Kidney (tissue), 14 donors: ENCODE measurements around the gene FLRT1. TPM values are rescaled to one million over a fixed set of nuclear protein-coding genes. Genes with fewer than 3 reads are reported as not detected.
A peak's percentile ranks its signal among the peaks of the same experiment; 100 is the strongest.

Source experiments
- DNase-seq, 5 donors: peaks; one replicate each; pipeline ENCODE4 v3.0.0-alpha.2; 2013 to 2020
- FAIRE-seq: peaks from 2 replicates; lab custom pipeline; 2012; peaks lifted over from hg19 to GRCh38; lab: Jason Lieb, UNC
- H3K27ac ChIP-seq, 2 donors: one replicate each; pipeline ENCODE4 v1.7.0; 2013; ENCODE audit warnings: low read depth in 2 of 2, low read length in 2 of 2, inconsistent platforms in 1 of 2
- H3K27me3 ChIP-seq: one replicate; pipeline ENCODE4 v1.7.1; 2013; ENCODE audit warnings: low read length, inconsistent platforms; ENCODE audit not compliant: control insufficient read depth, insufficient read depth
- H3K36me3 ChIP-seq, 3 donors: one replicate each; pipeline versions ENCODE4 v1.7.0 to v1.7.1; 2013; ENCODE audit warnings: low read length in 3 of 3, control low read depth in 1 of 3, inconsistent platforms in 1 of 3; ENCODE audit not compliant: insufficient read depth in 3 of 3, control insufficient read depth in 2 of 3
- H3K4me1 ChIP-seq, 3 donors: one replicate each; pipeline versions ENCODE4 v1.7.0 to v1.7.1; 2013; ENCODE audit warnings: low read length in 3 of 3, inconsistent platforms in 1 of 3, low read depth in 1 of 3; ENCODE audit not compliant: control insufficient read depth in 2 of 3, insufficient read depth in 2 of 3
- H3K4me3 ChIP-seq, 3 donors: one replicate each; pipeline versions ENCODE4 v1.7.0 to v1.8.1; 2013; ENCODE audit warnings: low read length in 3 of 3, control low read depth in 1 of 3, inconsistent platforms in 1 of 3
- H3K9ac ChIP-seq, 3 donors: one replicate each; pipeline versions ENCODE4 v1.7.0 to v1.7.1; 2013; ENCODE audit warnings: low read length in 3 of 3, control low read depth in 1 of 3, inconsistent platforms in 1 of 3
- H3K9me3 ChIP-seq, 3 donors: one replicate each; pipeline versions ENCODE4 v1.7.0 to v1.7.1; 2013; ENCODE audit warnings: low read length in 3 of 3, control low read depth in 1 of 3, inconsistent platforms in 1 of 3; ENCODE audit not compliant: control insufficient read depth in 2 of 3, insufficient read depth in 1 of 3
- intact Hi-C: fragments of 100-400 bp; cut with DNase I; formaldehyde crosslinking; loops from one replicate; pipeline ENCODE4 v1.11.1; 2022
- polyA plus RNA-seq: library from polyadenylated mRNA; stranded (reverse); fragments of 350-450 nt; fragmentation: Illumina TruSeq; extraction: RNeasy Lipid Tissue Mini Kit (QIAGEN cat#74804); gene quantifications from one replicate; pipeline ENCODE4 v1.2.3, GENCODE V29; 2014; ENCODE audit warnings: low read depth, low replicate concordance; ENCODE audit not compliant: insufficient read depth
- total RNA-seq: library from RNA; stranded (reverse); fragmentation: NEBNext Ultra II Directional; extraction: Animal tissue kit (Norgen Biotek cat#: 25700); gene quantifications from one replicate; pipeline ENCODE4 v1.2.1, GENCODE V29; 2021
- TF ChIP-seq, protein P1 (sequence below): IDR thresholded peaks from 3 replicates; pipeline ENCODE4 v1.5.1; 2012; ENCODE audit warnings: mild to moderate bottlenecking, moderate library complexity, borderline replicate concordance; ENCODE audit not compliant: insufficient read depth; ENCODE audit errors: extremely low read depth
- donor health status: control.
- donor health status: control.
- donor health status: control.
- donor health status: control.
- donor health status: control.
- donor health status: DM: yes; HTN: yes; CAD: no.
- donor health status: Normal renal cell carcinoma (clear cell type).

The FLRT1 gene
- total and polyA plus RNA-seq, 2 donors from 2014 or later, result 0.66 to 1.5 TPM

DNA sequence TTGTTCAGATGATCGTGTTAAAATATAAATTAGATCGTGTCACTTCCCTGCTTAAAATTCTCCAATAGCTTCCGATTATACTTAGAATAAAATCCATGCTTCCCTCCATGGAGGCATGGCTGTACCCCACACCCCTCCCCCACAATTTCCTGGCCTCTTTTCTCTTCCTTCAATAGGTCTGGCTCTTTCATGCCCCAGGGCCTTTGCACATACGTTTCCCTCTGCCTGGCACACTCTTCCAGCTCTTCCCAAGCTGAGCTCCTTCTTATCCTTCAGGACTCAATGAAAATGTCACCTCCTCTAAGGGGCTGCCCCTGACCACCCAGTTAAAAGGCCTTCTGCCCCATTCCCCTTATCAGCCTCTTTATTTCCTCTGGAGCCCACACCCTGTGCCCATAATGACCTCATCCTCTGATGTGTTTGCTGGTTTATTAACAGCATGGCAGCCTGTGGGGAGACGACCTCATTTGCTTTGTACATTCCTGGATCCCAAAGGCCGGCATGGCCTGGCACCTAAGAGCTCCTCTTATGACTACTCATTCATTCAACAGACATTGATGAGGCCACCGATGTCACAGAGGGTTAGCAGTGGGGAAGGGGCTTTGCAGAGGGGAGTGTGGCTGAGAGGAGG is 9.0 kb upstream of the FLRT1 start:
- no peak overlapping the region for H3K9ac ChIP-seq
- H3K4me3 ChIP-seq, result no peak overlapping the region
- H3K36me3 ChIP-seq, result no peaks in the 10 kb centered on the region
- H3K27ac ChIP-seq, result no peak overlapping the region
- intact Hi-C loops, result no loop called here
- no peaks in the 10 kb centered on the region for H3K27me3 ChIP-seq
- H3K4me1 ChIP-seq, result peaks cover 0 to 6% (median 0%) of the 10 kb centered on the region in 3 donors
- DNase-seq, result no peak
- TF ChIP-seq, protein P1, sequence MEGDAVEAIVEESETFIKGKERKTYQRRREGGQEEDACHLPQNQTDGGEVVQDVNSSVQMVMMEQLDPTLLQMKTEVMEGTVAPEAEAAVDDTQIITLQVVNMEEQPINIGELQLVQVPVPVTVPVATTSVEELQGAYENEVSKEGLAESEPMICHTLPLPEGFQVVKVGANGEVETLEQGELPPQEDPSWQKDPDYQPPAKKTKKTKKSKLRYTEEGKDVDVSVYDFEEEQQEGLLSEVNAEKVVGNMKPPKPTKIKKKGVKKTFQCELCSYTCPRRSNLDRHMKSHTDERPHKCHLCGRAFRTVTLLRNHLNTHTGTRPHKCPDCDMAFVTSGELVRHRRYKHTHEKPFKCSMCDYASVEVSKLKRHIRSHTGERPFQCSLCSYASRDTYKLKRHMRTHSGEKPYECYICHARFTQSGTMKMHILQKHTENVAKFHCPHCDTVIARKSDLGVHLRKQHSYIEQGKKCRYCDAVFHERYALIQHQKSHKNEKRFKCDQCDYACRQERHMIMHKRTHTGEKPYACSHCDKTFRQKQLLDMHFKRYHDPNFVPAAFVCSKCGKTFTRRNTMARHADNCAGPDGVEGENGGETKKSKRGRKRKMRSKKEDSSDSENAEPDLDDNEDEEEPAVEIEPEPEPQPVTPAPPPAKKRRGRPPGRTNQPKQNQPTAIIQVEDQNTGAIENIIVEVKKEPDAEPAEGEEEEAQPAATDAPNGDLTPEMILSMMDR, result no peak
- FAIRE-seq, result no peak
- no peaks in the 10 kb centered on the region for H3K9me3 ChIP-seq

DNA sequence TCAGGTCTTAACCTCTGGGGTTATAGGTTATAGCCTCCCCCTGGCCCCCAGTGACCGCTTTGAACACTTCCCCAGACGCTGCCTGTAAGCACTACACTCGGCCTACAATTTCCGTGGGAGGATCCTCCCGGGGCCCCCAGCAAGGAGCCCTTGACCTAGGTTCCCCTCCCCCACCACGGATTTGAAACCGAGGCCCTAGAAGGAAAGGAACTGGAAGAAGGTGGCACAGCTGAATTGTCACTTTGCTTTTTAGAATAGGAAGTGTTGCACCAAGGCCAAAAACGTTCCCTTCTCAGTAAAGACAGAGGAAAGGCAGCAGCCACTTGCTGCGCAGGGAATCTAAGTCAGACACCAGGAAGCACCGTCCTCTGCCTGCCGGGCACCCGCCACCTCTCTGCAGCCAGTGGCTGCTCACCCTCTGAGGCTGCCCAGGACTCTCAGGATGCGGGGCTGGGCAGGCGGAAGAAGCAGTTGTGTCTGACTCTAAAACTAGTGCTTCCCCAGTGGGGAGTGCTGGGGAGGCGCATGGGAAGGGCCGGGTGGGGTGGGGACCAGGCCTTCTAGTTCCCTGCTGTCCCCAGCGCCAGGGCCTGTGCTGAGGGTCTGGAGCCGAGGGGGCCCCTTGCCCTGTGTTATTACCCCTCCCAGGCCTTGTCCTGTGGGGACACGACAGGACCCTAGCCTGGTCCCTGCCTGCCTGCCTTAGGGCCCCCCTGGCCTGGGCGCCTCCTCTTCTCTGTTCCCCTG is 7.9 kb upstream of the FLRT1 start:
- Histone ChIP-seq H3K4me1 (peaks cover 0 to 9% (median 0%) of the 10 kb centered on the region in 3 donors), H3K9ac (no peak overlapping the region), H3K27me3 (no peaks in the 10 kb centered on the region), H3K27ac (no peak overlapping the region), H3K4me3 (no peak overlapping the region), H3K36me3 (no peaks in the 10 kb centered on the region), H3K9me3 (no peaks in the 10 kb centered on the region)
- DNase-seq (peak in 1 of 5 donors; percentile 53), FAIRE-seq (no peak)
- intact Hi-C loops, result no loop called here
- TF ChIP-seq, protein P1, result no peak

DNA sequence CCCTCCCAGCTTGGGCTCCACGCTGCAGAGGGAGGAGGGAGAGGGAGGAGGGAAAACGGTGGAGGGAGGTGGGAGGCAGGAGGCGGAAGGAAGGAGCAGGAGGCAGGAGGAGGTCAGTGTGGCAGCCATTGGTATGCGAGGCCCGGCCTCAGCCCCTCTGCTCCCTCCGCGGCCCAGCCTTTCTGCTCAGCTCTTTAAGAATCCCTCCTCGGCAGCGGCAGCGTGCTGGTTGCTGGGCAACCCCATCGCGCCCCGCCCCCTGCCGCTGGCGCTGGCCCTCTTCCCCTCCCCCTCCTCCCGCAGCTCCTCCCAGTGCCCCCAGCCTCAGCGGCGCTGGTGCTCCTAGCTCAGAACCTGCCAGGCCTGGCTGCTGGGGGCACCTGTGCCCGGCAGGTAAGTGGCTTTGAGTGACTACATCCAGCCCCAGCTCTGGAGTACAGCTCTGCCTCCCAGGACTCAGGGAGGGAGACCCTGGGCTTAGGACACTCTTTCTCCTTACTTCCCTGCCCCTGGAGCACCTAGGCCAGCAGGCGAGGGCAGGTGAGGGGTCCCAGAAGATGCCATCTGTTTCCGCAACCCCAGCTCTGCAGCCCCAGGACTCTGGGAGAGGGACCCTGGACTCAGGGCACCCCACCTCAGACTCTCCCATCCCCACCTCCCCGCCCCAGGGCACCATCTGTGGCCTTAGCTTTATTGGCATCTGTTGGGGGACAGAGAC is 7.2 kb upstream of the FLRT1 start:
- Histone ChIP-seq H3K4me3 (no peak overlapping the region), H3K27me3 (no peaks in the 10 kb centered on the region), H3K9ac (no peak overlapping the region), H3K36me3 (no peaks in the 10 kb centered on the region), H3K9me3 (no peaks in the 10 kb centered on the region), H3K4me1 (peaks cover 0 to 11% (median 0%) of the 10 kb centered on the region in 3 donors), H3K27ac (no peak overlapping the region)
- FAIRE-seq (no peak), DNase-seq (peak in 4 of 5 donors; percentile 88 to 93 (median 92))
- intact Hi-C loops, result no loop called here
- TF ChIP-seq, protein P1, result no peak
